ENCODE data around the gene OPN1SW. TPM values are rescaled to one million over a fixed set of nuclear protein-coding genes. Genes with fewer than 3 reads are reported as not detected.

The OPN1SW gene
- total RNA-seq, 1 experiment from 2014 or later, result not detected

- Mint-ChIP-seq H3K36me3 (ENCODE audit: insufficient read depth, unreplicated experiment) (peaks cover 32% of the 10 kb centered on the region), H3K4me3 (ENCODE audit: low read depth, unreplicated experiment) (no peak overlapping the region), H3K27ac (ENCODE audit: unreplicated experiment) (no peak overlapping the region), H3K9me3 (ENCODE audit: low read depth, unreplicated experiment) (no peaks in the 10 kb centered on the region), H3K27me3 (ENCODE audit: unreplicated experiment) (no peaks in the 10 kb centered on the region), H3K4me1 (ENCODE audit: low read depth, unreplicated experiment) (peaks cover 24% of the 10 kb centered on the region)
- no TSS peak for BruUV-seq (replicated peaks)
- DNase-seq, result no peak
- intact Hi-C loops (cut with micrococcal nuclease; ENCODE audit: unreplicated experiment), result no loop called here
- TF ChIP-seq, protein P1, sequence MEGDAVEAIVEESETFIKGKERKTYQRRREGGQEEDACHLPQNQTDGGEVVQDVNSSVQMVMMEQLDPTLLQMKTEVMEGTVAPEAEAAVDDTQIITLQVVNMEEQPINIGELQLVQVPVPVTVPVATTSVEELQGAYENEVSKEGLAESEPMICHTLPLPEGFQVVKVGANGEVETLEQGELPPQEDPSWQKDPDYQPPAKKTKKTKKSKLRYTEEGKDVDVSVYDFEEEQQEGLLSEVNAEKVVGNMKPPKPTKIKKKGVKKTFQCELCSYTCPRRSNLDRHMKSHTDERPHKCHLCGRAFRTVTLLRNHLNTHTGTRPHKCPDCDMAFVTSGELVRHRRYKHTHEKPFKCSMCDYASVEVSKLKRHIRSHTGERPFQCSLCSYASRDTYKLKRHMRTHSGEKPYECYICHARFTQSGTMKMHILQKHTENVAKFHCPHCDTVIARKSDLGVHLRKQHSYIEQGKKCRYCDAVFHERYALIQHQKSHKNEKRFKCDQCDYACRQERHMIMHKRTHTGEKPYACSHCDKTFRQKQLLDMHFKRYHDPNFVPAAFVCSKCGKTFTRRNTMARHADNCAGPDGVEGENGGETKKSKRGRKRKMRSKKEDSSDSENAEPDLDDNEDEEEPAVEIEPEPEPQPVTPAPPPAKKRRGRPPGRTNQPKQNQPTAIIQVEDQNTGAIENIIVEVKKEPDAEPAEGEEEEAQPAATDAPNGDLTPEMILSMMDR (IDR thresholded peaks at IDR 0.05; ENCODE audit: unreplicated experiment), result no peak
- CTCF ChIA-PET, result interaction anchor here (0.7 kb wide), 1 partner anchor 14 kb away, joined by 3 read pairs; no protein-coding TSS in a partner anchor
Measured at GRCh38 chr7:128743112-128743772, 32.4 kb downstream of the OPN1SW start.

- Mint-ChIP-seq H3K27ac (ENCODE audit: unreplicated experiment) (no peak overlapping the region), H3K4me1 (ENCODE audit: low read depth, unreplicated experiment) (peaks cover 32% of the 10 kb centered on the region), H3K36me3 (ENCODE audit: insufficient read depth, unreplicated experiment) (peaks cover 26% of the 10 kb centered on the region), H3K9me3 (ENCODE audit: low read depth, unreplicated experiment) (no peaks in the 10 kb centered on the region), H3K4me3 (ENCODE audit: low read depth, unreplicated experiment) (no peak overlapping the region), H3K27me3 (ENCODE audit: unreplicated experiment) (no peaks in the 10 kb centered on the region)
- no TSS peak for BruUV-seq (replicated peaks)
- CTCF ChIA-PET, result no interaction called here
- TF ChIP-seq, protein P1 (IDR thresholded peaks at IDR 0.05; ENCODE audit: unreplicated experiment), result no peak
- no peak for DNase-seq
- intact Hi-C loops (cut with micrococcal nuclease; ENCODE audit: unreplicated experiment), result no loop called here
Measured at GRCh38 chr7:128742206-128742605, 33.4 kb downstream of the OPN1SW start.

- CTCF ChIA-PET, result interaction anchor here (1.0 kb wide), 1 partner anchor 56 kb away, joined by 3 read pairs; no protein-coding TSS in a partner anchor
- Mint-ChIP-seq H3K36me3 (ENCODE audit: insufficient read depth, unreplicated experiment) (peaks cover 25% of the 10 kb centered on the region), H3K9me3 (ENCODE audit: low read depth, unreplicated experiment) (no peaks in the 10 kb centered on the region), H3K27ac (ENCODE audit: unreplicated experiment) (no peak overlapping the region), H3K27me3 (ENCODE audit: unreplicated experiment) (no peaks in the 10 kb centered on the region), H3K4me1 (ENCODE audit: low read depth, unreplicated experiment) (peaks cover 32% of the 10 kb centered on the region), H3K4me3 (ENCODE audit: low read depth, unreplicated experiment) (peak overlapping the region; percentile 97)
- DNase-seq, result no peak
- intact Hi-C loops (cut with micrococcal nuclease; ENCODE audit: unreplicated experiment), result no loop called here
- BruUV-seq (replicated peaks), result no TSS peak
- TF ChIP-seq, protein P1 (IDR thresholded peaks at IDR 0.05; ENCODE audit: unreplicated experiment), result no peak
Measured at GRCh38 chr7:128741491-128741890, 34.1 kb downstream of the OPN1SW start.

- Mint-ChIP-seq H3K9me3 (ENCODE audit: low read depth, unreplicated experiment) (no peaks in the 10 kb centered on the region), H3K4me1 (ENCODE audit: low read depth, unreplicated experiment) (peaks cover 32% of the 10 kb centered on the region), H3K27ac (ENCODE audit: unreplicated experiment) (no peak overlapping the region), H3K4me3 (ENCODE audit: low read depth, unreplicated experiment) (peak overlapping the region; percentile 97), H3K36me3 (ENCODE audit: insufficient read depth, unreplicated experiment) (peaks cover 23% of the 10 kb centered on the region), H3K27me3 (ENCODE audit: unreplicated experiment) (no peaks in the 10 kb centered on the region)
- intact Hi-C loops (cut with micrococcal nuclease; ENCODE audit: unreplicated experiment), result no loop called here
- BruUV-seq (replicated peaks), result no TSS peak
- TF ChIP-seq, protein P1 (IDR thresholded peaks at IDR 0.05; ENCODE audit: unreplicated experiment), result no peak
- DNase-seq, result no peak
- CTCF ChIA-PET, result interaction anchor here (1.0 kb wide), 1 partner anchor 55 kb away, joined by 3 read pairs; no protein-coding TSS in a partner anchor
Measured at GRCh38 chr7:128740996-128741395, 34.6 kb downstream of the OPN1SW start.

Data from Calu3 (cell line).